ENCODE results near the gene MIER3. TPM values are rescaled to one million over a fixed set of nuclear protein-coding genes. Genes with fewer than 3 reads are reported as not detected.

The MIER3 gene, protein sequence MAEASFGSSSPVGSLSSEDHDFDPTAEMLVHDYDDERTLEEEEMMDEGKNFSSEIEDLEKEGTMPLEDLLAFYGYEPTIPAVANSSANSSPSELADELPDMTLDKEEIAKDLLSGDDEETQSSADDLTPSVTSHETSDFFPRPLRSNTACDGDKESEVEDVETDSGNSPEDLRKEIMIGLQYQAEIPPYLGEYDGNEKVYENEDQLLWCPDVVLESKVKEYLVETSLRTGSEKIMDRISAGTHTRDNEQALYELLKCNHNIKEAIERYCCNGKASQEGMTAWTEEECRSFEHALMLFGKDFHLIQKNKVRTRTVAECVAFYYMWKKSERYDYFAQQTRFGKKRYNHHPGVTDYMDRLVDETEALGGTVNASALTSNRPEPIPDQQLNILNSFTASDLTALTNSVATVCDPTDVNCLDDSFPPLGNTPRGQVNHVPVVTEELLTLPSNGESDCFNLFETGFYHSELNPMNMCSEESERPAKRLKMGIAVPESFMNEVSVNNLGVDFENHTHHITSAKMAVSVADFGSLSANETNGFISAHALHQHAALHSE
- polyA plus RNA-seq: 27.3 TPM
- long read RNA-seq, donor 1: 0 reads
- long read RNA-seq, donor 2: 0 reads
- long read RNA-seq, donor 3, partial matches to known transcripts: 60 of 60 reads
- long read RNA-seq, donor 3, other reads (novel, unspliced or antisense): 0 of 60 reads
- long read RNA-seq, donor 4: 0 reads
- long read RNA-seq, donor 5: 0 reads
- long read RNA-seq, donor 6, partial matches to known transcripts: 0 of 5 reads
- long read RNA-seq, donor 6, other reads (novel, unspliced or antisense): 5 of 5 reads
- long read RNA-seq, donor 7: 0 reads
- long read RNA-seq, donor 8: 0 reads
- long read RNA-seq, donor 9: 0 reads
- long read RNA-seq, donor 10: 0 reads
- long read RNA-seq, donor 11: 0 reads

DNA sequence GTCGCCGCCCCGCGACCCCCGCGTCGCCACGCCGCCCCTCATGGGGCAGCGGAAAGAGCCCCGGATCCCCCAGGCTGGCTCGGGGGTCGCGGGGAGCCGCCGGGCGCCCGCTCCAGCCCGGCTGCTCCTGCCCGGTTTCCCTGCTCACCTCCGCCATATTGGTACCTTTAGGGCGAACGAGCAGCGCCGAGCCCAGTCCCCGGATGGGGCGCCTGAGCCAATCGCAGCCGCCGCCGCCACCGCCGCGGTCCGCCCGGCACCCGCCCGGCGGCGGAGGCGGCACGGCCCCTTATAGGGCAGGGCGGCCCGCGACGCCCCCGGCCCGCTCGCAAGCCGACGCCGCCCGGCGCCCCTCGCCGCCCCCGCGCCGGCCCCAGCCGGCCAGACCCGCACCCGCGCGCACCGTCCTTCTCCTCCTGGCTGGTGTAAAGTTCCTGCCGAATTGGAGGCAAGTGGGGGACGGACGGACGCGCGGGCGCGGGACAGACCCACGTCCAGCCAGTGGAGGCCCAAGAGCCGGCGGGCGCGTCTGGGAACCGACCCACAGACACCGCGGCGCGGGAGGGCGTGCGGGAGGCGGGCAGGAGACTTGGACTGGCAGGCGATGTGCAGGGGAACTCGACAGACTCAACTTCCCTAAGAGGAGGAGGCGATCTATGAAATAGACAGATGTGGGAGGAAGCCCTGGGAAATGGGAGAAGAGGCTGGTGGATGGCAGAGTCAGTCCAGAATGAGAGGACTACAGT, at the start of gene MIER3:
Gene MIER3, minus strand, starts transcription at position 178 of the 746 bp plus-strand sequence. Its CDS starts 21 bp downstream, at position 157.
- H3K4me1 ChIP-seq (ENCODE audit: control insufficient read depth, insufficient read depth, low read length): no peaks in the 10 kb centered on the region
- WGBS (ENCODE audit: insufficient coverage, low lambda C conversion rate): no CpG with 5 or more reads among the region's 89 CpGs
- H3K27me3 ChIP-seq (ENCODE audit: control insufficient read depth, insufficient read depth, low read length): no peaks in the 10 kb centered on the region
- no peaks in the 10 kb centered on the region for H3K9me3 ChIP-seq (ENCODE audit: control insufficient read depth, low read depth, low read length)
- peak within 1 kb of the TSS; percentile 68 for H3K4me3 ChIP-seq (ENCODE audit: low read length)
- peak; percentile 60 to 85 for DNase-seq
- H3K36me3 ChIP-seq (ENCODE audit: control insufficient read depth, insufficient read depth, low read length): peaks cover 2% of the 10 kb centered on the region
- H3K27ac ChIP-seq (ENCODE audit: low read length): peak within 1 kb of the TSS; percentile 67

GRCh38 chr5:56995596-56995995, 43.7 kb upstream of the MIER3 start:
- no CpG with 5 or more reads among the region's 1 CpG for WGBS (ENCODE audit: insufficient coverage, low lambda C conversion rate)
- DNase-seq: peak; percentile 74 to 81
- H3K36me3 ChIP-seq (ENCODE audit: control insufficient read depth, insufficient read depth, low read length): no peaks in the 10 kb centered on the region
- no peak overlapping the region for H3K4me3 ChIP-seq (ENCODE audit: low read length)
- no peaks in the 10 kb centered on the region for H3K9me3 ChIP-seq (ENCODE audit: control insufficient read depth, low read depth, low read length)
- peaks cover 6% of the 10 kb centered on the region for H3K4me1 ChIP-seq (ENCODE audit: control insufficient read depth, insufficient read depth, low read length)
- peak overlapping the region; percentile 77 for H3K27ac ChIP-seq (ENCODE audit: low read length)
- no peaks in the 10 kb centered on the region for H3K27me3 ChIP-seq (ENCODE audit: control insufficient read depth, insufficient read depth, low read length)

GRCh38 chr5:56993241-56993640, 41.3 kb upstream of the MIER3 start:
- DNase-seq: no peak
- no peaks in the 10 kb centered on the region for H3K36me3 ChIP-seq (ENCODE audit: control insufficient read depth, insufficient read depth, low read length)
- WGBS (ENCODE audit: insufficient coverage, low lambda C conversion rate): no CpG with 5 or more reads among the region's 2 CpGs
- H3K4me1 ChIP-seq (ENCODE audit: control insufficient read depth, insufficient read depth, low read length): peaks cover 6% of the 10 kb centered on the region
- H3K27me3 ChIP-seq (ENCODE audit: control insufficient read depth, insufficient read depth, low read length): no peaks in the 10 kb centered on the region
- no peak overlapping the region for H3K27ac ChIP-seq (ENCODE audit: low read length)
- H3K9me3 ChIP-seq (ENCODE audit: control insufficient read depth, low read depth, low read length): no peaks in the 10 kb centered on the region
- H3K4me3 ChIP-seq (ENCODE audit: low read length): no peak overlapping the region

GRCh38 chr5:56989676-56990075, 37.8 kb upstream of the MIER3 start:
- Histone ChIP-seq H3K9me3 (ENCODE audit: control insufficient read depth, low read depth, low read length) (no peaks in the 10 kb centered on the region), H3K27me3 (ENCODE audit: control insufficient read depth, insufficient read depth, low read length) (no peaks in the 10 kb centered on the region), H3K36me3 (ENCODE audit: control insufficient read depth, insufficient read depth, low read length) (no peaks in the 10 kb centered on the region), H3K4me3 (ENCODE audit: low read length) (no peak overlapping the region), H3K4me1 (ENCODE audit: control insufficient read depth, insufficient read depth, low read length) (no peaks in the 10 kb centered on the region), H3K27ac (ENCODE audit: low read length) (no peak overlapping the region)
- no peak for DNase-seq
- no CpG with 5 or more reads among the region's 2 CpGs for WGBS (ENCODE audit: insufficient coverage, low lambda C conversion rate)

- Histone ChIP-seq H3K9me3 (ENCODE audit: control insufficient read depth, low read depth, low read length) (no peaks in the 10 kb centered on the region), H3K4me1 (ENCODE audit: control insufficient read depth, insufficient read depth, low read length) (no peaks in the 10 kb centered on the region), H3K27ac (ENCODE audit: low read length) (no peak overlapping the region), H3K36me3 (ENCODE audit: control insufficient read depth, insufficient read depth, low read length) (no peaks in the 10 kb centered on the region), H3K4me3 (ENCODE audit: low read length) (no peak overlapping the region), H3K27me3 (ENCODE audit: control insufficient read depth, insufficient read depth, low read length) (no peaks in the 10 kb centered on the region)
- 67% methylated on average over 1 of the region's 4 CpGs for WGBS (ENCODE audit: insufficient coverage, low lambda C conversion rate)
- DNase-seq: no peak
Measured at GRCh38 chr5:56988490-56988889, 36.6 kb upstream of the MIER3 start.

DNA sequence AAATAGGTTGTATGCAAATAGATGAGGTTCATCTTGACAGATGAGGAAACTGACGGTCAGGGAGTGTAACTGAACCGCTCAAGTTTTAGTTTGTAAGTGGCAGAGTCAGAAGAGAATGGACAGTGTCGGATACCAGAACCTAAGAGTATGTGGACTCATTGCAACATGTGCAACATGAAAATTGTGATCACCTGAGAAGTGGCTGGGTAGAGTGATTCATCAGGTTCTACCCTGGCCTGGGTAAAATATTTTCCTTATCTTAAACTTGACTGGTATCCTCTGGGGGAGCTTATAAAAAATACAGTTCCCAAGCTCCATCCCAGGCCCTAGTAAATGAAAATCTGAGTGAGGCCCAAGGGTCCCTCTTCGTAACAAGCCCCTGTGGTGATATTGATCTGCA, 35.2 kb upstream of the MIER3 start:
- Histone ChIP-seq H3K27ac (ENCODE audit: low read length) (no peak overlapping the region), H3K4me3 (ENCODE audit: low read length) (no peak overlapping the region), H3K27me3 (ENCODE audit: control insufficient read depth, insufficient read depth, low read length) (no peaks in the 10 kb centered on the region), H3K9me3 (ENCODE audit: control insufficient read depth, low read depth, low read length) (no peaks in the 10 kb centered on the region), H3K36me3 (ENCODE audit: control insufficient read depth, insufficient read depth, low read length) (no peaks in the 10 kb centered on the region), H3K4me1 (ENCODE audit: control insufficient read depth, insufficient read depth, low read length) (no peaks in the 10 kb centered on the region)
- no peak for DNase-seq
- WGBS (ENCODE audit: insufficient coverage, low lambda C conversion rate): 100% methylated on average over 1 of the region's 4 CpGs

- H3K9me3 ChIP-seq (ENCODE audit: control insufficient read depth, low read depth, low read length): no peaks in the 10 kb centered on the region
- H3K4me1 ChIP-seq (ENCODE audit: control insufficient read depth, insufficient read depth, low read length): no peaks in the 10 kb centered on the region
- DNase-seq: no peak
- H3K36me3 ChIP-seq (ENCODE audit: control insufficient read depth, insufficient read depth, low read length): no peaks in the 10 kb centered on the region
- no CpG with 5 or more reads among the region's 1 CpG for WGBS (ENCODE audit: insufficient coverage, low lambda C conversion rate)
- no peak overlapping the region for H3K27ac ChIP-seq (ENCODE audit: low read length)
- no peaks in the 10 kb centered on the region for H3K27me3 ChIP-seq (ENCODE audit: control insufficient read depth, insufficient read depth, low read length)
- no peak overlapping the region for H3K4me3 ChIP-seq (ENCODE audit: low read length)
Measured at GRCh38 chr5:56986626-56986947, 34.7 kb upstream of the MIER3 start.

GRCh38 chr5:56985936-56986625, 34.2 kb upstream of the MIER3 start:
- Histone ChIP-seq H3K4me1 (ENCODE audit: control insufficient read depth, insufficient read depth, low read length) (no peaks in the 10 kb centered on the region), H3K9me3 (ENCODE audit: control insufficient read depth, low read depth, low read length) (no peaks in the 10 kb centered on the region), H3K4me3 (ENCODE audit: low read length) (no peak overlapping the region), H3K36me3 (ENCODE audit: control insufficient read depth, insufficient read depth, low read length) (no peaks in the 10 kb centered on the region), H3K27me3 (ENCODE audit: control insufficient read depth, insufficient read depth, low read length) (no peaks in the 10 kb centered on the region), H3K27ac (ENCODE audit: low read length) (no peak overlapping the region)
- 80% methylated on average over 1 of the region's 3 CpGs for WGBS (ENCODE audit: insufficient coverage, low lambda C conversion rate)
- DNase-seq: no peak

GRCh38 chr5:56984445-56984844, 32.5 kb upstream of the MIER3 start:
- H3K36me3 ChIP-seq (ENCODE audit: control insufficient read depth, insufficient read depth, low read length): no peaks in the 10 kb centered on the region
- H3K27ac ChIP-seq (ENCODE audit: low read length): no peak overlapping the region
- DNase-seq: no peak
- WGBS (ENCODE audit: insufficient coverage, low lambda C conversion rate): no CpG with 5 or more reads among the region's 1 CpG
- peaks cover 3% of the 10 kb centered on the region for H3K4me1 ChIP-seq (ENCODE audit: control insufficient read depth, insufficient read depth, low read length)
- no peaks in the 10 kb centered on the region for H3K9me3 ChIP-seq (ENCODE audit: control insufficient read depth, low read depth, low read length)
- no peaks in the 10 kb centered on the region for H3K27me3 ChIP-seq (ENCODE audit: control insufficient read depth, insufficient read depth, low read length)
- H3K4me3 ChIP-seq (ENCODE audit: low read length): no peak overlapping the region
